ENCODE data around the gene NTM.

Gene NTM

DNA sequence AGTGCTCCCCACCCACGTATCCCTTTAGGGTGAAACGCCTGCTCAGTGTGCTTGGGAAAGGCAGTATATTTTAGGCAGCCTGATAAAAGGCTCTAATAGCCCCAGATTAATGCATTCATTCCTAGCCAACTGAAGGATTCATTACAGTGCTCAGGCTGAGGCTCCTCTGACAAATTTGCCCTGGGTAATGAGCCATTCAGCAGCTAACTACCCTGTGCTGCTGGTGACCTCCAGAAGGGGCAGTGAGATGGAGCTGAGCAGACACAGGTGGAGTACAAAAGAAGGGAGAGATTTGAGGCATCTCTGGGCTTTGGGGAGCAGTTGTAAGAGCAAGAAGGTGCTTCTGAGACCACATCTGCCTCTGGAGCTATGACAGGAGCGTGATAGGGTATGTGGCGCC is 817.0 kb downstream of the NTM start:
- no peak overlapping the region for H3K4me3 ChIP-seq (replicated peaks; ENCODE audit: insufficient read depth, low read length)
- DNase-seq (ENCODE audit: low read depth in 1 of 2, low spot score in 1 of 2), result no peak
- TF ChIP-seq, protein P1, sequence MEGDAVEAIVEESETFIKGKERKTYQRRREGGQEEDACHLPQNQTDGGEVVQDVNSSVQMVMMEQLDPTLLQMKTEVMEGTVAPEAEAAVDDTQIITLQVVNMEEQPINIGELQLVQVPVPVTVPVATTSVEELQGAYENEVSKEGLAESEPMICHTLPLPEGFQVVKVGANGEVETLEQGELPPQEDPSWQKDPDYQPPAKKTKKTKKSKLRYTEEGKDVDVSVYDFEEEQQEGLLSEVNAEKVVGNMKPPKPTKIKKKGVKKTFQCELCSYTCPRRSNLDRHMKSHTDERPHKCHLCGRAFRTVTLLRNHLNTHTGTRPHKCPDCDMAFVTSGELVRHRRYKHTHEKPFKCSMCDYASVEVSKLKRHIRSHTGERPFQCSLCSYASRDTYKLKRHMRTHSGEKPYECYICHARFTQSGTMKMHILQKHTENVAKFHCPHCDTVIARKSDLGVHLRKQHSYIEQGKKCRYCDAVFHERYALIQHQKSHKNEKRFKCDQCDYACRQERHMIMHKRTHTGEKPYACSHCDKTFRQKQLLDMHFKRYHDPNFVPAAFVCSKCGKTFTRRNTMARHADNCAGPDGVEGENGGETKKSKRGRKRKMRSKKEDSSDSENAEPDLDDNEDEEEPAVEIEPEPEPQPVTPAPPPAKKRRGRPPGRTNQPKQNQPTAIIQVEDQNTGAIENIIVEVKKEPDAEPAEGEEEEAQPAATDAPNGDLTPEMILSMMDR (IDR thresholded peaks at IDR 0.05; ENCODE audit: insufficient read depth, low read length), result no peak
- TF ChIP-seq SPI1 (IDR thresholded peaks at IDR 0.05; ENCODE audit: borderline replicate concordance, low read depth), result no peak
- no peak for TF ChIP-seq POLR2AphosphoS5 (IDR thresholded peaks at IDR 0.05; ENCODE audit: low read depth)
- TF ChIP-seq GABPA (IDR thresholded peaks at IDR 0.05; ENCODE audit: low read depth), result no peak
- TF ChIP-seq, protein P2, sequence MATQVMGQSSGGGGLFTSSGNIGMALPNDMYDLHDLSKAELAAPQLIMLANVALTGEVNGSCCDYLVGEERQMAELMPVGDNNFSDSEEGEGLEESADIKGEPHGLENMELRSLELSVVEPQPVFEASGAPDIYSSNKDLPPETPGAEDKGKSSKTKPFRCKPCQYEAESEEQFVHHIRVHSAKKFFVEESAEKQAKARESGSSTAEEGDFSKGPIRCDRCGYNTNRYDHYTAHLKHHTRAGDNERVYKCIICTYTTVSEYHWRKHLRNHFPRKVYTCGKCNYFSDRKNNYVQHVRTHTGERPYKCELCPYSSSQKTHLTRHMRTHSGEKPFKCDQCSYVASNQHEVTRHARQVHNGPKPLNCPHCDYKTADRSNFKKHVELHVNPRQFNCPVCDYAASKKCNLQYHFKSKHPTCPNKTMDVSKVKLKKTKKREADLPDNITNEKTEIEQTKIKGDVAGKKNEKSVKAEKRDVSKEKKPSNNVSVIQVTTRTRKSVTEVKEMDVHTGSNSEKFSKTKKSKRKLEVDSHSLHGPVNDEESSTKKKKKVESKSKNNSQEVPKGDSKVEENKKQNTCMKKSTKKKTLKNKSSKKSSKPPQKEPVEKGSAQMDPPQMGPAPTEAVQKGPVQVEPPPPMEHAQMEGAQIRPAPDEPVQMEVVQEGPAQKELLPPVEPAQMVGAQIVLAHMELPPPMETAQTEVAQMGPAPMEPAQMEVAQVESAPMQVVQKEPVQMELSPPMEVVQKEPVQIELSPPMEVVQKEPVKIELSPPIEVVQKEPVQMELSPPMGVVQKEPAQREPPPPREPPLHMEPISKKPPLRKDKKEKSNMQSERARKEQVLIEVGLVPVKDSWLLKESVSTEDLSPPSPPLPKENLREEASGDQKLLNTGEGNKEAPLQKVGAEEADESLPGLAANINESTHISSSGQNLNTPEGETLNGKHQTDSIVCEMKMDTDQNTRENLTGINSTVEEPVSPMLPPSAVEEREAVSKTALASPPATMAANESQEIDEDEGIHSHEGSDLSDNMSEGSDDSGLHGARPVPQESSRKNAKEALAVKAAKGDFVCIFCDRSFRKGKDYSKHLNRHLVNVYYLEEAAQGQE (IDR thresholded peaks at IDR 0.05; ENCODE audit: insufficient replicate concordance, low read depth), result no peak
- no peak overlapping the region for H3K27ac ChIP-seq (replicated peaks)
- H3K27me3 ChIP-seq (ENCODE audit: insufficient read depth, poor library complexity, severe bottlenecking), result no peaks in the 10 kb centered on the region

DNA sequence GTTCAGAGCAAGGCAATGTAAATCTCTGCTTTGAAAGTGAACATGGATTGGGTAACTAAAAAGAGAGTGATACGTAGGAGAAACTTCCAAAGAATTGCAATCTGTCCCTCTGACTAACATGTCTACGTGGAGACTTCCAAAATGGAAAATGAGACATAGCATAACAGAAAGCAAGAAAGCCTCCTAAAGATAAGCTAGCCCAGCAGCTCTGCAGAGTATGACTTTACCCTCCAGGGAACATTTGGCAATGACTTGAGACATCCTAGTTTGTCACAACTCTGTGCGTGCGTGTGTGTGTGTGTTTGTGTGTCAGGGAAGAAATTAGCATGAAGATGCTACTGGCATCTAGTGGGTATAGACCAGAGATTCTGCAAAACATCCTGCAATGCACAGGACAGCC is 817.4 kb downstream of the NTM start:
- TF ChIP-seq, protein P2 (IDR thresholded peaks at IDR 0.05; ENCODE audit: insufficient replicate concordance, low read depth), result no peak
- TF ChIP-seq GABPA (IDR thresholded peaks at IDR 0.05; ENCODE audit: low read depth) (no peak), SPI1 (IDR thresholded peaks at IDR 0.05; ENCODE audit: borderline replicate concordance, low read depth) (no peak), POLR2AphosphoS5 (IDR thresholded peaks at IDR 0.05; ENCODE audit: low read depth) (no peak)
- TF ChIP-seq, protein P1 (IDR thresholded peaks at IDR 0.05; ENCODE audit: insufficient read depth, low read length), result no peak
- H3K4me3 ChIP-seq (replicated peaks; ENCODE audit: insufficient read depth, low read length), result no peak overlapping the region
- no peaks in the 10 kb centered on the region for H3K27me3 ChIP-seq (ENCODE audit: insufficient read depth, poor library complexity, severe bottlenecking)
- no peak overlapping the region for H3K27ac ChIP-seq (replicated peaks)
- no peak for DNase-seq (ENCODE audit: low read depth in 1 of 2, low spot score in 1 of 2)

DNA sequence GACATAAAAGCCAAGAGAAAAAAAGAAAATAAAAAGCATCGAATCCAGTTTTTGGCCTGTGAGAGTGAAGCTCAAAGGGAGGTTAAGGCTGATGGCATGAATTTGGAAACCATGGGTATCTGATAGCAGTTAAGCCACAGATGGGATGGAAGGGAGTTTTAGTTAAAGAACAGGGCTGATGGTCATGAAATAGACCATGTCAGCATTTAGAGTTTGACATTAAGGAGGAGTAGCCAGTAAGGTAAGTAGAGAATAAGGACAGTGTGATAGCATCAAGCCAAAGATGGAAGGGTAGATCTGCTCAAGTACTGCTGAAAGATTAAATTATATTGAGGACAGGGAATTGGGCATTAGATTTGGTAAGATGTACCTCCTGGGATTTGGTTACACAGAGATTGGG is 826.5 kb downstream of the NTM start:
- Histone ChIP-seq H3K4me3 (replicated peaks; ENCODE audit: insufficient read depth, low read length) (no peak overlapping the region), H3K27me3 (ENCODE audit: insufficient read depth, poor library complexity, severe bottlenecking) (no peaks in the 10 kb centered on the region), H3K27ac (replicated peaks) (no peak overlapping the region)
- DNase-seq (ENCODE audit: low read depth in 1 of 2, low spot score in 1 of 2), result no peak
- TF ChIP-seq, protein P2 (IDR thresholded peaks at IDR 0.05; ENCODE audit: insufficient replicate concordance, low read depth), result no peak
- TF ChIP-seq SPI1 (IDR thresholded peaks at IDR 0.05; ENCODE audit: borderline replicate concordance, low read depth) (no peak), GABPA (IDR thresholded peaks at IDR 0.05; ENCODE audit: low read depth) (no peak)
